ENCODE data around the gene RAB40C.
"Not testable (repeated sequence)": the region's sequence is repeated elsewhere in the genome, so short reads cannot be mapped to it uniquely, and the experiment has no call there.

The RAB40C gene

GRCh38 chr16:590815-591200 is 942 bp downstream of the RAB40C start:
- no peak for DNase-seq (ENCODE audit: low read depth in 2 of 2)

DNA sequence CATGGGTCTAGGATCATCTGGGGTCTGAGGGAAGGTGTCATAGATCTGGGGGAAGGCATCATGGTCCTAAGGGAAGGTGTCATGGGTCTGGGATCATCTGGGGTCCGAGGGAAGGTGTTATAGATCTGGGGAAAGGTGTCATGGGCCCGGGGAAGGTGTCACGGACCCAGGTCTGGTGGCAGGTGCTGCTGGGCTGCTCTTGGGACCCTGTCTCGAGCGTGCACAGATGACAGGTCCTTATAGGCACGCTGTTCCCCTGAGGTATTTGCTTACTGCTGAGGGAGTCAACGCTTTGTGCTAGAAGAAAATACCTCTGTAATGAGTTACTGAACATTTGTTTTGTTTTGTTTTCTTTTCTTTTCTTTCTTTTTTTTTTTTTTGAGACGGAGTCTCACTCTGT is 1.4 kb downstream of the RAB40C start:
- DNase-seq (ENCODE audit: low read depth in 2 of 2): no peak

- DNase-seq (ENCODE audit: low read depth in 2 of 2): no peak
Measured at GRCh38 chr16:591892-592517, 2.1 kb downstream of the RAB40C start.

GRCh38 chr16:592518-593306 is 2.8 kb downstream of the RAB40C start:
- DNase-seq (ENCODE audit: low read depth in 2 of 2): no peak

- no peak for DNase-seq (ENCODE audit: low read depth in 2 of 2)
Measured at GRCh38 chr16:593406-593805, 3.5 kb downstream of the RAB40C start.

DNA sequence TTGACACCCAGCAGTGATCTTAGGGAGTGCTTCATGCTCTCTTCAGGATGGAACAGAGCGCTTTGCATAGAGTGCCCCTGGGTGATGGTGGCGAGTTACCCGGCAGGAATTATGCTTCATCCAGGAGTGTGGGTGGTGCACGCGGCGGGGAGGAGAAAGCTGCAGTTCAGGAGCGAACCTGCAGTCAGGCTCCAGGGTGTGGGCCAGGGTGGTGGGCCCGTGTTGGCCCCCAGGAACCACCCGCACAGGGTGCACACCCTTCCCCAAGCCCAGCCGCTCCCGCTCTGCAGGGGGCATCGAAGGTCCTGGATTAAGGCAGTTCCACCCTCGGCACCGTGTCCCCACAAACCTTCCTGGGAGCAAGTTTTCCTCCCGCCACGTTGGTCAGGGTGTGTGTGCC is 3.9 kb downstream of the RAB40C start:
- no peak for DNase-seq (ENCODE audit: low read depth in 2 of 2)

DNA sequence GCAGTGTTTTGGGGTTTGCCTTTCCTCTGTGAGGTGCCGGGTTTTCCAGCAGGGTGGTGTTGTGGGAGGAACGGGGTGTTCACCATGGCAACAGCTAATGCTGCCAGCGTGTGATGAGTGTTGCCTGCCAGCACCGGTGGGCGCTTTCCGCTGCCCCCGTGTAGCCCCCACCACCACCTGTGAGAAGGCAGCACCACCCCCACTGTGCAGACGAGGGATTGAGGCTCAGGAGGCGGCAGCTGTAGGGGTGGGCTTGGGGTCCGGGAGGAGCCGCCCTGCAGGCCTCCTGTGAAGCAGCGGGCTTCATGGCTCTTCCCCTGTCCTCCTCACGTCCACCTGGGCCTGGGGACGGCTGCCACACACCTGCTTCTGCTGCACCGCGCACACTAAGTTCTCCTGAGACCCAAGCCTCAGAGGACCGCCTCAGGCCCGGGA is 5.2 kb downstream of the RAB40C start:
- no peak for DNase-seq (ENCODE audit: low read depth in 2 of 2)

DNA sequence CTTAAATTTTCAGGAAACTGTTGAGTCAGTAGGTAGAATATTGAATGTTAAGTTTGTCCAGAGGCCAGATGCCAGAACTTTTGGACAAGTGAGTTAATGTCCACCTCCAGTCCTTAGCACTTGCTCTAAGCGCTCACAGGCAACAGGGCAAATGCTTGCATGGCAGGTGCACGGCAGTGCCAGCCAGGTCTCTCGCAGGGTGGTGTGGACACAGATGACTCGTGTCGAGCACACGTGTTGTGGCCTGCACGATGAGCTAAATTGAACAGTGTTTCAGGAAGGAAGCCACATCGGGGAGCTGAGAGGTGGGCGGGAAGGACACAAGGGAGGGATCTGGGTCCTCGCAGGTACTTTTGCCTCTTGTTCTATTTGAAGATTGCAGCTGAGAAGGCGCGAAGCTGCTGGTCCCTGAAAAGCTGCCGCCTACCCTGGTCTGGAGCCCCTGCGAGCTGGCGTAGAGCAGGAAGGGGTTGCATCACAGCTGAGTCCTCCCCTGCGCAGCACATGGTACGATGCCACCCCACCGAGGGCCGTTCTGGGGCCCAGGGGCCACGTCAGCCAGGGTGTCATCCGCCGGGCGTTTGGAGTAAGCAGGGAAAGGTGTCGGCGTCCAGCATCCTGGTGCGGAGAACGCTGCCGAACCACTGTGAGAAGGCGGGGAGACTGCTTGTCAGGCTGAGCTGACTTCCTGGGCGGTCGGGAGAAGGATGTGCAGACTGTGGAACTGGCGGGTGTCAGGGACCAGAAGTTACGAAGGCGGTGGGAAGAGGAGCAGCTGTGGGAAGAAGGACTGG is 6.3 kb downstream of the RAB40C start:
- no peak for DNase-seq (ENCODE audit: low read depth in 2 of 2)

DNA sequence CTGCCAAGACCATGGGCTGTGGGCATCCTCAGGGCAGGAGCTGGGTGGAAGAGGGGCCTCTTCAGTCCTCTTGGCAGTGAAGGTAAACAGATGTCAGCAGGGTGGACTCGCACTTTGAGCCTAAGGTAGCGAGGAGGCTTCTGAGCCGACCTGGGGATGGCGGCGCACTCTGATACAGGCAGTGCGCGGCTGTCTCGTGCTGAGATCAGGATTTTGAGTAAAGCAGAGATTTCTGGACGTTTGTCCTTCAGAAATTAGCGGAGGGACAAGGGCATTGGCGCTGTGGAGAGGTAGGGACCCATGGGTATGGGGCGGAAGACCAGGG is 6.8 kb downstream of the RAB40C start:
- no peak for DNase-seq (ENCODE audit: low read depth in 2 of 2)

- not testable (repeated sequence) for DNase-seq (ENCODE audit: low read depth in 2 of 2)
Measured at GRCh38 chr16:597655-598054, 7.8 kb downstream of the RAB40C start.

- no peak for DNase-seq (ENCODE audit: low read depth in 2 of 2)
Measured at GRCh38 chr16:598823-599739, 9.2 kb downstream of the RAB40C start.

DNA sequence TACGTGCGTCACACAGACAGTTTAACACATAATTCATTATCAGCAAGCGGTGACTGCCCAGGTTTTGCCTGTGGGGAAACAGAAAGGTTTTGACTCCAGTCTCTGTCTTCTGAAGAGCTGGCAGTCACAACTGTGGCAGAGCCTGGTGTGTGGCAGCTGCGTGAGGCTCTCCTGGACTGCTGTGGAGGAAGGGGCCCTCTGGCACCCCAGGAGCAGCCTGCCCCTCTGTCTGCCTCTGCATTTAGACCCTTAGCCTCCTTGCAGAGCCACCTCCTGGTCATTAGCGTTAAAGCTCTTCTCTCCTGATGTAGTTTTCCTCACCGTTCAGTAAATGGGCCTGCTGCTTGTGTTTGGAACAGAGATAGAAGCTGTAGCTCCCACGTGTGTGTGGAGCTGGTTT is 10.9 kb downstream of the RAB40C start:
- DNase-seq (ENCODE audit: low read depth in 2 of 2): no peak

DNA sequence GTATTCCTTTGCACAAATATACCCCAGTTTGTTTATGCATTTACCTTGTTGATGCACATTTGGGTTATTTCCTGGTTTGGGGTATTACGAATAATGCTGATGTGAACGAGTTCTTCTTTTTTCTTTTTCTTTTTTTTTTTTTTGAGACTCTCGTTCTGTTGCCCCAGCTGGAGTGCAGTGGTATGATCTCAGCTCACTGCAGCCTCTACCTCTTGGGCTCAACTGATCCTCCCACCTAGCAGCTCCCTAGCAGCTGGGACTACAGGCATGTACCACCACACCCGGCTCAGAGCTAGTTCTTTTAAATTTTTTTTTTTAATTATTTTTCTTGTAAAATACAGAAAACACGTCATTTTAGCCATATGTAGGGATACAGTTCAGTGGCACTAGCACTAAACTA is 14.1 kb downstream of the RAB40C start:
- DNase-seq (ENCODE audit: low read depth in 2 of 2): no peak

GRCh38 chr16:606656-607307 is 16.9 kb downstream of the RAB40C start:
- DNase-seq (ENCODE audit: low read depth in 2 of 2): no peak

DNA sequence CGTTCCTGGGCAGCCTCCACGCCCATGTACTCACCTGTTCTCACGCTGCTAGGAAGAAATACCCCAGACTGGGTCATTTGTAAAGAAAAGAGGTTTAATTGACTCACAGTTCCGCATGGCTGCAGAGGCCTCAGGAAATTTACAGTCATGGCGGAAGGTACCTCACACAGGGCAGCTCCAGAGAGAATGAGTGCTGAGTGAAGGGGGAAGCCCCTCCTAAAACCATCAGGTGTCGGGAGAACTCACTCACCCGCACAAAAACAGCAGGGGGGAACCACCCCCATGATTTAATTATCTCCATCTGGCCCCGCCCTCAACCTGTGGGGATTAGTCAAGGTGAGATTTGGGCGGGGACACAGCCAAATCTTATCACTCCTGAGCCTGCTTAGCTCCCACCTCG is 18.2 kb downstream of the RAB40C start:
- DNase-seq (ENCODE audit: low read depth in 2 of 2): peak in 1 of 2 donors; percentile 50

DNA sequence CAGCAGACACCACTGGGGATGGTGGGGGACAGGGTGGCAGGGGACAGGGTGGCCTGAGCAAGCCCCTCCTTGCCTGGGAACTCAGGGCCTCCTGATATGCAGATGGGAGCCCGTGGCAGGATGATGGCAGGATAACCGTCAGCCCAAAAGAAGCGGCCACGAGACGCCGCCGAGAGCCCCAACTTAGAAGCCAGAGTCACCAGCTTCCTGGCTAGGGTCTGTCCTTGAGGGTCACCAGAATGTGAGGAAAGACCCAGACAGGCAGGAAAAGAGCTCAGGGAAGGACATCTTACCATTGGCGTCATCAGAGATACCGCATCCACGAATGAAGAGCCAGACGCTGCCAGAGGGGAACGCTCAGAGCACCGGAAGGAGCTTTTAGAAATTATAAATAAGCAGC is 19.4 kb downstream of the RAB40C start:
- no peak for DNase-seq (ENCODE audit: low read depth in 2 of 2)

GRCh38 chr16:609984-610383 is 20.1 kb downstream of the RAB40C start:
- no peak for DNase-seq (ENCODE audit: low read depth in 2 of 2)

GRCh38 chr16:610513-611381 is 20.9 kb downstream of the RAB40C start:
- DNase-seq (ENCODE audit: low read depth in 2 of 2): peak; percentile 43 to 56

DNA sequence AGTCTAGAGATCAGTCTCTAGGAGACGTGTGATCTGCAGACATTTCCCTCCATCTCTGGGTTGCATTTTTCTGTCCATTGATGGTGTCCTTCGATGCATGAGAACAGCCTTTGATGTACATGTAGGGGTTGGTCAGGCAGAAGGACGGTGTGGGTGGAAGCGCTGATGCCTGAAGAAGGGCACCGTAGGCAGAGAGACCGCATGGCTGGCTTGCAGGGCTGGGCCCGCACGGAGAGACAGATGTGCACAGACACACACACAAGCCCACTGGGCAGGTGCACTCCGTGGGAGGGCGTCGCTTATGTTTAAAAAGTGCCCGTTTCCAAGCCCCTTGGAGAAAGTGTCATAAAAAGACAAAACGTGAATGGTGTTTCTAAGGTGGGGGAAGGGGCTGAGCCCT is 25.3 kb downstream of the RAB40C start:
- DNase-seq (ENCODE audit: low read depth in 2 of 2): no peak
